Stimulated activated CD8-positive, alpha-beta memory T cell treated with anti-CD3 and anti-CD28 coated beads, Interleukin-2, amount 100 ng/mL, for 1 hour (primary cell): ENCODE measurements around the gene ERN1.
"Not testable (repeated sequence)": the region's sequence is repeated elsewhere in the genome, so short reads cannot be mapped to it uniquely, and the experiment has no call there.

Source experiments
- DNase-seq, 2 donors: peaks; one replicate each; pipeline ENCODE4 v3.0.0-alpha.2; 2020; ENCODE audit warnings: low read depth in 2 of 2

The ERN1 gene

DNA sequence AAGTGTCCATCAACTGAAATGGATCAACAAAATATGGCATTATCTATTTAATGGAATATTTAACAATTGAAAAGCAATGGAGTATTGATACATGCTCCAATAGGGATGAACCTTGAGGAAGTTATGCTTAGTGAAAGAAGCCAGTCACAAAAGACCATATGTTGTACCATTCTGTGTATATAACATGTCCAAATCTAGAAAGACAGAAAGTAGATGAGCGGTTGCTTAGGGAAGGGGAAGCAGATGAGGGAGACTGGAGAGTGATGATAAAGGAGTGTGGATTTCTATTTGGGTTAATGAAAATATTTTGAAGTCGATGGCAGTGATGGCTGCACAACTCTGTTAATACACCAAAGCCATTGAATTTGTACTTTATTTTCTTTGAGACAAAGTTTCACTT, 8.5 kb upstream of the ERN1 start:
- no peak for DNase-seq

DNA sequence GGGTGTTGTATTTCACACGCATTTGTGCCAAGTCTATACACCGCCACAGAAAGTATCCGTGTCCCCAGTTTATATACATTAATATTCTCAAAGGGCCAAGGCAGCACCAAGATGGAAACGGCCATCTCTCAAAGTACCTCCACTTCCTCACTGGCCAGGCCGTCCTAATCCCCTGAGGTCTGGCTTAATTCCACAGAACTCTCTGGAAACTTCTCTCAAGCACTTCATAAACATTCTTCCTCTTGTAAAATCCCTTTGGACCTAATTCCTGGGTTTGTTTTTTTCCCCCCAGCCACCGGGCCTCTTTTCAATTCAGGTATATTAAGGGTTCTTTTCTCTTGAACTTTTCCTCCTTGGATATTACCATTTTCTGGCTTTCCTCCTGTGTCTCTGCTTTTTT, 5.1 kb upstream of the ERN1 start:
- no peak for DNase-seq

DNA sequence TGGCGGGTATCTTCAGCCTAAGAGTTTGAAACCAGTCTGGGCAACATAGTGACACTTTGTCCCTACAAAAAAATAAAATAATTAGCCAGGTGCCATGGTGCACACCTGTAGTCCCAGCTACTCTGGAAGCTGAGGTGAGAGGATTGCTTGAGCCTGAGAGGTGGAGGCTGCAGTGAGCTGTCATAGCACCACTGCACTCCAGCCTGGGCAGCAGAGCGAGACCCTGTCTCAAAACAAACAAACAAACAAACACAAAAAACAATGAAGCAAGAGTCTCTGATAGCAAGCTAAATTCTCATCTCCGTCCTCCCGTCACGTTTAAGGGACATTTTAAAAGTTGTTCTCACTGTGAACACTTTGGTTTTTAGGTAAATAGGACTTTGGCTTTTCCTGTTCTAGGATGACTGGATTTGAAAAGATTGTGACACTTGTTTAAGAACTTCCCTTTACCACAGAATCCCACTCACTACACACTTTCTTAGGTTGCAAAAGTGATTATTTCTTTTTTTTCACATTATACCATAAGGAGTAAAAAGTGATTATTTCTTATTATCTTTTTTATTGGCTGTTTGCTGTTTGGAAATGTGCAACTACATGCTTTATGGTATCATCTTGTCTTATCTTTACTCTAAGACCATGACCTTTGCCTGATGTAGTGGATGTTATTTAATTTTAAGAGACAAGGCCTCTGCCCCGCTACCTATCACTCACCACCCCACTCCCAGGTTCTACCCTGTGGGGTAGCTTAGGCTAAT, 4.4 kb upstream of the ERN1 start:
- DNase-seq: no peak

DNA sequence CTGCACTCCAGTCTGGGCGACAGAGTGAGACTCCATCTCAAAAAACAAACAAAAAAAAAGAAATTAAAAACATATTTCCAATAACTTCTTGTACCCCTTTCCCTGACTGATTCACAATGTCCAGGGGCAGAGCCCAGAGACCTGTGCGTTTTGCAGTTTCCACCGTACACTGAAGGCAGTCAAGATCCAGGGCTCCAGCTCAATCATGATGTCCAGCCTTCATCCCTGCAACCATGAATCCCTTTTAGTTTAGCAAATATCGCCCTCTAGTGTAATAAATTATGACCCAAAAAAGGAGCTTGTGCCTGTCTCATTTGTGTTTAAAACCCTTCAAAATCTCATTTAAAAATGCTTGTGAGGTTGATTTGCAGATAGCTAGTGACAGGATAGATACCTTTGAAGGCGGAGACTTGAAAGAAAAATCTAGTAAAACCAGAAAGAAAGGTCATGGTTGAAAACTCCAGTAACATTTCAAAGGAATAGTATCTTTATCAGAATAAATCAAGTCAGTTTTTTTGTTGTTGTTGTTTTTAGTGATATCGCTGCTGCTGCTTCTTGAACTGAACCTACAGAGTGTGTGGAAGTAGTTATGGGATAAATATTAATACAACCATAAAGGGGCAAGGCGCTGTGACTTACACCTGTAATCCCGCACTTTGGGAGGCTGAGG, 3.7 kb upstream of the ERN1 start:
- DNase-seq: no peak

DNA sequence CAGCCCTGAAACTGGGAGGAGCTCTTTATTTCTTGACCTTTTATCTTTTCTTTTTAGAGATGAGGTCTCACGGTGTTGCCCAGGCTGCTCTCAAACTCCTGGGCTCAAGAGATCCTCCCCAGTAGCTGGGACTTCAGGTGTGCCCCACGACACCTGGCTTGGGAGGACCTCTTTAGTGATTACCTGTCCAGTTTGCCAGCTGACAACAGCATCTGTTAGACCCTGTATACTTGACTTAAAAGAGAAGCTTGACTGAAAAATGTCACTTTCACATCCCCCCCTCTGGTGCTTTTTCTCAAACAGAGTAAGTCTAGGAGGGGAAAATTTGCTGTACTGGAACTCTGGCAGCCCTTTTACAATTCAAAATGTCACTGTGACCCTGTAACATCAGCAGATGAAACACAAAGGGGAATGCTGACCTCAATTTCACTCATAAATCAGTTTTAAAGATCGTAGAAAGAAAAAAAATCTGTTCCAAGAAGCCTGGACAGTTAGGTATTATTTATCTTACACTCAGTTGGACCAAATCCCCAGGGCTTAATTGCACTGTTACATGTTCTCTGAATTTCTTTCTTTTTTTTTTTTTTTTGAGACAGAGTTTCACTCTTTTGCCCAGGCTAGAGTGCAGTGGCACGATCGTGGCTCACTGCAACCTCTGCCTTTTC, 1.8 kb upstream of the ERN1 start:
- DNase-seq: no peak

DNA sequence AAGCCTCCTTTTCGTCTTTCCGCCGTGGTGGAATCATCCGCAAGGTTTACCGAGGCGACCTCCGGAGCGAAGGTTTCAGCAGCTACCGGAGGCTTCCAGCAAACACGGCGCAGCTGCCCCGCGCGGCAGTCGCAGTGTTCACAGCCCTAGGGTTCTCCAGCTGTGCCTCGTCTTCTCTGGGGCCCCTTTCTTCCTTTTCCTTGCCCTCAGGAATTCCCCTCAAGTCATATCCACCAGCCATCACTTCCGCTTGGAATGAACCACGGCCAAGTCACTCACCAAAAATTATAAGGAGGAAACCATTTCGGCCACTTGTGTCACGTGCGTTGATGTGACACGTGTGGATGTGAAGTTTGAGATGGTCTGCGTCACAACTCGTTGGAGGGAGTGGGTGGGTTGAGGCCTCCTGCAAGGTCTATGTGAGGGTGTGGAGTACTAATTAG, 636 bp upstream of the ERN1 start:
- DNase-seq: peak; percentile 9 to 22

DNA sequence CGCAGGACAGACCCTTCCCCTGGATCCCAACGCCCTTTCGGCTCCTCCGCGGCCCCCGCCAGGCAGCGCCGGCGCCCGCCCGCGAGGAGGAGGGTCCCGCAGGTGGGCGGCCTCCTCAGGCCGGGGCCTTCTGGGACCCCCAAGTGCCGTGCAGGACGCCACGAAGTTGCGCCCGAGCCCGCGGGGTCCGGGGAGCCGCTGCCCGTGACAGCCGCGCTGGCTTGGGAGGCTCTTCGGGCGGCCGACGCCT, 504 bp downstream of the ERN1 start:
- DNase-seq: no peak

DNA sequence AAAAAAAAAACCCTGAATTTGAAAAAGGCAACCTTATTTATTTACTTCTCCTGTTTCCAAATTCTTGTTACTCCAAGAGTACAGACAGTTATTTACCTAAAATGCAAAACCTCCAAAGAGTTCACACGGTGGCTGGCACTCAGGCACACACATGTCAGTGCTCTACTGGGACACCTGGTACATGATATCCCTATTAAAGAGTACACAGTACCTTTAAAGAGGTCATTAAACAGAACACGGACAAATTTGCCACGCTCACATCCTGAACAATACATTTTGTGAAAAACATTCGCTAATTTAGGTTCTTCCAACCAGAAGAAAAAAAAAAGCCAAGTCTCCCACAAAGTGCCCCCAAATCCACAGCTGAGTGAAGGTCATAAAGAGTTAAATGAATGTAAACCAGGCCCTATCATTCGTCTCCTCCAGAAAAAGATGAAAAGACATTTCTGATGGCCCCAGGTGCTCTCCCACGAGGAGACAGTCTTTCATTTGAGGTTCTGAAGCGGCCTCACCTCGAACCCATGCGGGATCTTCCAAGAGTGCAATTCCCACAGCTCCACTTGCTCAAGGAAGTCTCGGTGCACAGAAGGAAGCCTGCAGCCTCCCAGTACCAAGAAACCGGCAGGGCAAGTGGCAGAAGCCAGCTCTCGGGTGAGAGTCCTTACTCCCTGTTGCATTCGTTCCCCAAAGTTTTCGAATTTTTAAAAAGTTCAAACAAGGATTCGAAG, 993 bp downstream of the ERN1 start:
- DNase-seq: no peak

DNA sequence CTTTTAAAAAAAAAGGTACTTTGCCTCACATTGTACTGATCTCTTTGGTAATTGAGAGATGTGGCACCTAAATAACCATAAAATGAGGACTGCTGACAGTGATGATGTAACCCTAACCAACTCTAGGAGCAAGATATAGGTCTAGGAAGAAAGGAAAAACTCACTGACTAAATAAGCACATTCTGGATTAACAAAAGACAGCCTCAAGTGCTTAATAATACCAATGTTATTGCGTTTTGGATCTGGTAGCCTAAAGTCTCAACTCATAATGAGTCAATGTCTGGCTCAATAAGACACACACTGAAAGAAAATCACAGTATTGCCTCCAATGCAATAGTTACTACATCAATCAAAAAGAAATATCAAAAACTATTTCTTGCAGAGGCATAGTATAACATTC, 3.0 kb downstream of the ERN1 start:
- no peak for DNase-seq

DNA sequence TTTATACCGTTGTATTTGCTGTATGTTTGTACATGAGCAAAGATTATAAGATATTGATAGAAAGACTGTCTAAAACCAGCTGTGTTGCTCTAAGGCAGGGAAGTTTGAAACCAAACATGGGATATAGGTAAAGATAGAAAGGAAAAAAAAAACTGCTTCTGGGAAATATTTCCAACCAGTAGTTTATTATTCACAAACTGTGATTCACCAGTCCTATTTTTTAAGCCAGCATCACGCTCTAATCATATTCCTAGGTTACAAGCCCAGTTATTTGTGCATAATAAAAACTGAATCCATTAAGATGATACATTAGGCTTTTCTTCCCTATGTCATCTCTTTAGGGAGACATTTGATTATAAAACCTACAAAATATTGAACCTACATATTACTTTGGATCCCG, 4.0 kb downstream of the ERN1 start:
- DNase-seq: no peak

DNA sequence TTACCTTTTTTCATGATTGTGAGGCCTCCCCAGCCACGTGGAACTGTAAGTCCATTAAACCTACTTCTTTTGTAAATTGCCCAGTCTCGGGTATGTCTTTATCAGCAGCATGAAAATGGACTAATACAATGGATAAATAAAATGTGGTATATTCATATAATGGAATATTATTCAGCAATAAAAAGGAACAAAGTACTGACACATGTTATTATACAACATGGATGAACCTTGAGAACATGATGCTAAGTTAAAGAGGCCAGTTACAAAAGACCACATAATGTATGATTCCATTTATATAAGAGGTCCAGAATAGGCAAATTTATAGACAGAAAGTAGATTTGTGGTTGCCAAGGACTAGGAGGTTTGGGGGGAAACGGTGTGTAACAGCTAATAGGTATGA, 5.3 kb downstream of the ERN1 start:
- no peak for DNase-seq

DNA sequence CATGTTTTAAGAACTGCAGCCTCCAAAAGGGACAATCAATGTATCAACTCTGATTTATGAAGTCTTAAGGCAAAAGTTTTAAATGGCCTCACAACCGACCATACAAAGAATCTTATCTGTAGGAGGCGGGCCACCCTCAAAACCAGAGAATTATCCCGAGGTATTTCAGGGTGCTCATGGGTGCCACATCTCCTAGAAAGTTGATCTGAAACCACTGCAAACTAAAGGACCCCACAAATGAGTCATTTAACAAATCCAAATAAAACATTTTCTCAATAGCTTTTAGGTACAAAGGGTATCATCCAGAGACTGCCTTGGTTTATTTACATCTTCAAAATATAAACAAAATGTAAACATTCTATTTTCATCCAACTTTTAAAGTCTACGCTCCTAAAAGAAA, 6.8 kb downstream of the ERN1 start:
- no peak for DNase-seq

DNA sequence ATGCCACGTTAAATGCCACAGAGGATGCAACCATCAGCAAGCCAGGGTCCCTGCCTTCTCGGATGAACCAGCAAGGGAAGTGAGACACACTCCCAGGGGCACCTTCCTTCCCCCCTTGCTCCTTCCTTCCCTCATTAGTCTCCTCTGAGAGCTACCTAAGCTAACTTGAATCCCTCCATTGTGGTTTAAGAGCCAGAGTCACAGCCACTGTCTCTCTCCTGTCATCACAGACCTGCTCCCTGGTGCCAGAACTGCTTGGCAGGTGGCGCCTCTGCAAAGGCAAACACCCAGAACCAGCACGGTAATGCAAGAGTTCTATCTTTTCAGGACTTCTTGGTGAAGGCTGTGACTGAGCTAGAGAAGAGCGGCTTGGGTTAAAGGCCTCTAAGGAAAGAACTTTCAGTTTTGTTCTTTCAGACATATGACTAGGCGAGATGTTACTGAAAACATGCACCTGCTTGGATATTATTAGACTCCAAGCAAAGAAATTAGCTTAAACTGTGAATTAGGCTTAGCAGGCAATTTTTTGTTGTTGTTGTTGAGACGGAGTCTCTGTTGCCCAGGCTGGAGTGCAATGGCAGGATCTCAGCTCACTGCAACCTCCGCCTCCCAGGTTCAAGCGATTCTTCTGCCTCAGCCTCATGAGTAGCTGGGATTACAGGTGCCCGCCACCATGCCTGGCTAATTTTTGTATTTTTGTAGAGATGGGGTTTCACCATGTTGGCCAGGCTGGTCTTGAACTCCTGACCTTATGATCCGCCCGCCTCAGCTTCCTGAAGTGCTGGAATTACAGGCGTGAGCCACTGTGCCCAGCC, 8.8 kb downstream of the ERN1 start:
- not testable (repeated sequence) for DNase-seq

DNA sequence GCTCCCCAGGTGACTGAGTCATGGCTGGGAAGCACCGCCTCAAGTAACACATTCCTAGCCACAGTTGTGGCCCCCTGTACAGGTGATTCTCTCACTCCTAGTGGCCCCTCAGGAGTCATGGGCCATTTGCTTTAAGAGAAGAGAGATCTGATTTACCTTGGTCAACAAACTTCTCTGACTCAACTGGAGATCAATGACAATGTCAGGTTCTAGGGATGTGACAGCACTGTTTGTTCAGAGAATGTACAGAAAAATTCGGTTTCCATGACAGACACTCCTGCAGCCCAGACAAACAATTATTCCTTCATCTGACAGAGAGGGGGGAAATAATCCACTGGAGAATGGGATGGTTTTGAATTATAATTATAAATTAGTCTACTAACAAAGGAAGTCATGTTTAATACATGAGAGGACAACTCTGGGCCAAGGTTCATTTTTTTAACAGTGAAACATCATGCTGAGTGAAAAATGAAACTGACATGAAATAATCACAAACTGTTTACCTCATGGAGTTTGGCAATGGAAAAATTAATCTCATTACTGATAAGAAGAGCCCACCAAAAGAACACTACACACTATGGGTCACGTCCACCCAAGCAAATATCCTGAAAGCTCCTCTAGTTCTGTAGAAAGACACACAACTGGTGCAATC, 9.7 kb downstream of the ERN1 start:
- no peak for DNase-seq

DNA sequence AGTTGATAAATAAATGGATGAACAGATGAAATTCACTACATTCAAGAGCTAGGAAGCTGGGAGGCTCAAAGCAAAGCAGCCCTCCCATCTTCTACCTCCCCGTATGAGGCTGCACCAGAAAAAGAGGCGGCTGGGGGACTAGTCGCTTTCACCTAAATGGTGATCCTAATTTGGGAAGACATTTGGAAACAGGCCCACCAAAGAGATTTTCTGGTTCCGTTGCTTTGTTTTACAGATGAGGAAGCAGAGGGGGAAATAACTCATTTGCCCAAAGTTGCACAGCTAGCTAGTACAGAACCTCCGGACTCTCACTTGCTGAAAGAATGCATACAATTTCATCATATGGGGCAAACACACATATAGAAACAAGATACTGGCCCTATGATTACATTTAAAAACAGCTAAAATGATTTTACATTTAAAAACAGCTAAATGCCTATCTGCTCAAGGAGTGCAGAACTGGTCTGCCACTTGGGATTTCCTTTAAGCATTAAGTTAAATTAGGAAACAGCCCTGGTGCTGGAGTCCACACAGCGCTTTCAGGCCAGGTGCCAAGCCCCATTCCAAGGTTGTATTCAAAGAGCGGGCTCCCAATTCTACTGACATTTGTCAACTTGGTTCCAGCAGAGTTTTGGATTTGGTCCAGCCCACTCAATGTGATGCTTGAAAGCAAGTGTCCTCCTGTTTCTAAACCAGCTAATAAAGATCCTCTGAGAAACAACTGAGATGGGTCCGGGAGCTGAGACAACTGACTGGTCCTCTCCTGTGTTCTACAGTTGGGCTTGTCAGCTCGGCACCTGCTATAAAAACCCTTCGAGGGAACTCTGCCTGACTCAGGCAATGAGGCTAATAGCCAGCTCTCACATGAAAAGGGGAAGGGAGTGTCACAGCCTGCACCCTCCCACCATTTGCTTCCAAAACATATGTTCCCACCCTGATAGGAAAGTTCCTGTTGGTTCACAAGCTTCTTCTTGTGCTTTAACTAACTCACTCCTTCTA, 11.7 kb downstream of the ERN1 start:
- no peak for DNase-seq

DNA sequence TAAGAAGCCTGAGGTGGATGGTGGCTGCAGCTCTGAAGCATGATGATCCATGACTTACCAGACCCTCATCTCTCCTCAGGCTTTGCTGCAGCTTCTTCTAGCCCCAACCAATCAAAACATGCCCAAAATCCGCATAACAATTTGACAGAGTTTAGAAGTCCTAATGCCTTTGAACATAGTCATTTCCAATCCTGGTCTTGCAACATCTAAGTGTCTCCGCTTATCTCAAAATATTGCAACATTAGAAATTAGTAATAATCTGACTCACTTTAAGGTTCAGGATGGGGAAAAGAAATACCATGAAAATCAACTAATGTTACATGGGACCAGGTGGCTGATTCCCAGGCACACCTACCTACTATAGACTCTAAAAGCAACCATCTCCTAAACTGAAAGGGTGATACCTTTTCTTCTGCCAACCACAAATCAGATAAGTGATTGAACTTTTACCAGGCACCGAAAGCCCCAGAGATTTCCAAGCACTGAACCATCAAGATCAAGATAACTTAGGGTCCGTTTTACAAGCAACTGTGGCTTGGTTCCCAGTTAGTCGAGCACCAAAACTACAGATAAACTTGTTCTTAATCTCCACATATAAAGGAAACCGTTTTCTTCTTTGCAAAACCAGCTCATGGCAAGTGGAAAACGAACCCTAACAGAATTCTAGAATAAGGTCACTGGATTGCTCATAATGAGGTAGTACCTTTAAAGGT, 14.0 kb downstream of the ERN1 start:
- no peak for DNase-seq

DNA sequence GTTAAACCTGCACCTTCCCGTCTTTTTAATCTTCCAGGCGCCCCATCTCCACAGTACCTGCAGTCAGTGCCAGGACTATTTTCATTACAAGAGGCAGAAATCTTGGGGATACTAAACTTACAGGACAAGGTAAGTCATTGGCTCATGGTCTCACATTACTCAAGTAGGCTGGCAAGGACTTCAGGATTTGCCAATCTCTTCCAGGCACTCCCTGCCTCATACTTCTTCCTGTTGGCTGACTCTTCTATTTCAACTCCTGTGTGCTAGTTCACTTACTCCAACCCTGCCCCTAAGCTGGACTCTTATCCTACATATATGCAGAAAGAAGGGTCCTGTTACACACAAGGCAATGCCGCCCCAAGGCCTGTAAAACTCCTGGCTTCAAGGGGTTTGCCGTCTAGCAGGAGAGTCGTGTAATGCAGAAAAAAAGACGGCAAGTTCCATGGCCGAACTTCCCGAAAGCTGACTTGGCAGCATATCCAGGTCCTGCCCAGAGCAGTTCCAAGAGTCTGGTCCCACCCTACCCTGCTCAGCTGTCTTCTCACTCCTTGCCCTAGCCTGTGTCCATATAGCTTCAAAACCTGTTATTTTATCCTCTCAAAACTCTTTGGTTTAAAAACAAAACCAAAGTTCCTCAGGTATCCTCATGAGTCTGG, 14.8 kb downstream of the ERN1 start:
- DNase-seq: no peak

DNA sequence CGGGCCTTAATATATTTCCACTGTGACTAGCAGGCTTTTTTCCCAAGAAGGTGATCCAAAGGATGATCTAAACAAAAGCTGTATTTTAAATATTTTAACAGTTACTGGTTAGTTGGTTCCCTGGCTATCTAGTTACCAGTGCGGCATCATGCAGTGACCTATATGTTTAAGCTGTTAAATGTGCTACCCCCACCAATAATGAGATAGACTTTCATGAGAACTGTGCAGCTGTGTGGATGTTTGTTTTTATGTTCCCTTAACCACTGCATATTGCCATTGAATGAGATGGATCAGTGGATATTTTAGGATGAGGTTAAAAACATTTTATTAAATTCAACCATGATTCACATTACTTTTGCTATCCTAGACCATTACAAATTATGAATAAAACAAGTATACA, 16.9 kb downstream of the ERN1 start:
- no peak for DNase-seq

DNA sequence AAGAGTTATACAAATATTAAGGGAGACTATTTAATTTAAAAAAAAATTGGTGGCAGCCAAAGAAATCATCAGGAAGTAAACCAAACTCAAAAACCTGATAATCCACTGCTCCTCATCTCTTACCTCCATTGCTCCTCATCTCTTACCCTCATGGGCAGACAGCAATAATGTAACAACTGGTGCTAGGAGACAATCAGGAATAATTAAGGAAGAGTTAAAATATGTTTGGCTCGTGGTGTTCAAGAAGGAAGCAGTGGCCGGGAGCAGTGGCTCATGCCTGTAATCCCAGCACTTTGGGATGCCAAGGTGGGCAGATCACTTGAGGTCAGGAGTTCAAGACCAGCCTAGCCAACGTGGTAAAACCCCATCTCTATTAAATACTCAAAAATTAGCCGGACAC, 18.1 kb downstream of the ERN1 start:
- DNase-seq: no peak
